Measurements from ENCODE around the gene PHLPP1.
A peak's percentile ranks its signal among the peaks of the same experiment; 100 is the strongest.

PHLPP1 gene

DNA sequence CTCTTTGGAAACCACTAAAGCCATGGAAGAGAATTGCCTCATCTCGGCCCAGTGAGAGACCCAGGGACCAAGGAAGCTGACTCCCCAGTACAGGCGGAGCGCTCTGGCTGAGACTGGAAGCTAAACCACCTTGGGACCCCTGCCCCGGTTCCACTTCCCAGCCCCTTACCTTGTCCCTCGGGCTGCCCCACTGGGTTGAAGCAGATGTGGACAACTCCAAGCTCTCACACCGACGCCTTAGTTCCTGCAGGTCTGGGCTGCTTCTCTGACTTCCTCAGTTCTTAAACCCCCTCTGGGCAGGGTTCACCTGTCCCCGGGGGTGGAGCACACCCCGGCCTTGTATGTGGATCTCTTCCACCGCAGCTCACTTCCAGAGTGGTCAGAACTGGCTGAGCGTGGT, 266.2 kb downstream of the PHLPP1 start:
- no peak for TF ChIP-seq CREB1 (IDR thresholded peaks at IDR 0.05; ENCODE audit: low read depth)
- no peak for TF ChIP-seq NFIC (IDR thresholded peaks at IDR 0.05)
- TF ChIP-seq RAD21 (IDR thresholded peaks at IDR 0.05; ENCODE audit: low read depth): no peak
- TF ChIP-seq TCF12 (IDR thresholded peaks at IDR 0.05; ENCODE audit: low read depth): no peak
- no peak for TF ChIP-seq CEBPB (IDR thresholded peaks at IDR 0.05)
- no peak for TF ChIP-seq ZBTB7A (IDR thresholded peaks at IDR 0.05; ENCODE audit: low read depth)
- no peak for TF ChIP-seq TEAD4 (IDR thresholded peaks at IDR 0.05)
- no peak for TF ChIP-seq EP300 (IDR thresholded peaks at IDR 0.05; ENCODE audit: borderline replicate concordance)
- no peak for TF ChIP-seq EGR1 (IDR thresholded peaks at IDR 0.05)
- TF ChIP-seq, protein P1, sequence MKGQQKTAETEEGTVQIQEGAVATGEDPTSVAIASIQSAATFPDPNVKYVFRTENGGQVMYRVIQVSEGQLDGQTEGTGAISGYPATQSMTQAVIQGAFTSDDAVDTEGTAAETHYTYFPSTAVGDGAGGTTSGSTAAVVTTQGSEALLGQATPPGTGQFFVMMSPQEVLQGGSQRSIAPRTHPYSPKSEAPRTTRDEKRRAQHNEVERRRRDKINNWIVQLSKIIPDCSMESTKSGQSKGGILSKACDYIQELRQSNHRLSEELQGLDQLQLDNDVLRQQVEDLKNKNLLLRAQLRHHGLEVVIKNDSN (IDR thresholded peaks at IDR 0.05): no peak
- TF ChIP-seq, protein P2, sequence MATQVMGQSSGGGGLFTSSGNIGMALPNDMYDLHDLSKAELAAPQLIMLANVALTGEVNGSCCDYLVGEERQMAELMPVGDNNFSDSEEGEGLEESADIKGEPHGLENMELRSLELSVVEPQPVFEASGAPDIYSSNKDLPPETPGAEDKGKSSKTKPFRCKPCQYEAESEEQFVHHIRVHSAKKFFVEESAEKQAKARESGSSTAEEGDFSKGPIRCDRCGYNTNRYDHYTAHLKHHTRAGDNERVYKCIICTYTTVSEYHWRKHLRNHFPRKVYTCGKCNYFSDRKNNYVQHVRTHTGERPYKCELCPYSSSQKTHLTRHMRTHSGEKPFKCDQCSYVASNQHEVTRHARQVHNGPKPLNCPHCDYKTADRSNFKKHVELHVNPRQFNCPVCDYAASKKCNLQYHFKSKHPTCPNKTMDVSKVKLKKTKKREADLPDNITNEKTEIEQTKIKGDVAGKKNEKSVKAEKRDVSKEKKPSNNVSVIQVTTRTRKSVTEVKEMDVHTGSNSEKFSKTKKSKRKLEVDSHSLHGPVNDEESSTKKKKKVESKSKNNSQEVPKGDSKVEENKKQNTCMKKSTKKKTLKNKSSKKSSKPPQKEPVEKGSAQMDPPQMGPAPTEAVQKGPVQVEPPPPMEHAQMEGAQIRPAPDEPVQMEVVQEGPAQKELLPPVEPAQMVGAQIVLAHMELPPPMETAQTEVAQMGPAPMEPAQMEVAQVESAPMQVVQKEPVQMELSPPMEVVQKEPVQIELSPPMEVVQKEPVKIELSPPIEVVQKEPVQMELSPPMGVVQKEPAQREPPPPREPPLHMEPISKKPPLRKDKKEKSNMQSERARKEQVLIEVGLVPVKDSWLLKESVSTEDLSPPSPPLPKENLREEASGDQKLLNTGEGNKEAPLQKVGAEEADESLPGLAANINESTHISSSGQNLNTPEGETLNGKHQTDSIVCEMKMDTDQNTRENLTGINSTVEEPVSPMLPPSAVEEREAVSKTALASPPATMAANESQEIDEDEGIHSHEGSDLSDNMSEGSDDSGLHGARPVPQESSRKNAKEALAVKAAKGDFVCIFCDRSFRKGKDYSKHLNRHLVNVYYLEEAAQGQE (IDR thresholded peaks at IDR 0.05; ENCODE audit: low read depth): no peak
- no peak for TF ChIP-seq FOXM1 (IDR thresholded peaks at IDR 0.05; ENCODE audit: borderline replicate concordance, low read depth)

DNA sequence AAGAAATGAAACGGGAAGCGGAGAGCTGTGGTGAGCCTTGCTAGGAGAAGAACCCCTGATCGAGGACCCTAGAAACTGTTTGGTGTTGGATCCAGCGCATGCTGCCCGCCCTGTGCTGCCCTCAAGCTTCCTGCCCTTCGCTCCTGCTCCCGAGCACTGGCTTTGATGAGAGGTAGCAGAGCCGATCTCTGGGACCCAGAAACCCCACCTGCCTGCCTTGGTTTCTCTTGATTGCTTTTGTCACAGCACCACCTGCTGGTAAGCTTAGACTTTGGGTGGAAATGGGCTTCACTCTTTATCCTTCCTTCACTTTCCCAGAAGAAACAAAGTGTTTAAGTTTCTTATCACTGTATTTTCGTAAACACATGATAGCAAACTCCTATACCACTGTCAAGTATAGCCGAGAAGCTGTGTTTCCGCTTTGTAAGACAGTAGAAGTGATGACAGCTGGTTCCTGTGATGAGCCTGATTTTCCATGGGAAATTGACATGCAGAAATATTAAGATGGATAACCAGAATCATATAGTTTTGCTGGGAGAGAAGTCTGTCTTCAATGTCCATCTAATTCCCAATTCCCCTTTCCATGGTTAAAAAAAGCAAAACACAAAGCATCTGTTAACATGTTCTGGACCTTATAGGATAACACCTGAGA, 267.4 kb downstream of the PHLPP1 start:
- TF ChIP-seq RAD21 (IDR thresholded peaks at IDR 0.05; ENCODE audit: low read depth): peak; percentile 87
- no peak for TF ChIP-seq CEBPB (IDR thresholded peaks at IDR 0.05)

DNA sequence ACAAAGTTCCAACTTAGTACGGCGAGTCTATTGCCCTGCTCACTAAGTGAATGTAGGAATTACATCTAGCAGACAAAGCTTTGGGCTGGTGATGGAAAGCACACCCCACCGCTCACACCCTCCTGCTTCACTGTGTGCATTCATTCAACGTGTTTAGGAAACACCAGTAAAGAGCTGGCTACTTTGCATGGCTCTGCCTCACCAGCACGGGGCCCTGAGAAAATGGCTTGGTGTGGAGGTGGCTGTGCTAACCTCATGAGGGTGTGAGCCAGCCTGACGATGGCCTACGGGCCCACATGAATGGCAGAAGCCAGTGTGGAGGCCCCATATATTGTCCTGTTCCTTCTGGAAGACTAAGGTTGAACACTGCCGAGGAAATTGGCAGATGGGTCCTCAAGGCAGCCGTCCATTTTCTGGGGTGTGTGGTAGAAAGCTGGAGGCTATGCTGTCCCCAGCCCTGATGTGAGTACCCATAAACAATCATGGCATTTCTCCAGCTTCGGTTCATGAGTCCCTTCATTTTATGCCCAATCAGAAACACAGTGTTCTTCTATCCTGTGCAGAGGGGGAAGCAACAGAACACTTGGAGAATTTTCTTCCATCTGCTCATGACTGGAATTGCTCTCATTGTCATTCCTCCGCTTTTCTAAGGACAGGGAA, 269.4 kb downstream of the PHLPP1 start:
- TF ChIP-seq ZBTB7A (IDR thresholded peaks at IDR 0.05; ENCODE audit: low read depth): no peak
- TF ChIP-seq EP300 (IDR thresholded peaks at IDR 0.05; ENCODE audit: borderline replicate concordance): no peak
- no peak for TF ChIP-seq TEAD4 (IDR thresholded peaks at IDR 0.05)
- TF ChIP-seq, protein P2 (IDR thresholded peaks at IDR 0.05; ENCODE audit: low read depth): no peak
- no peak for TF ChIP-seq EGR1 (IDR thresholded peaks at IDR 0.05)
- no peak for TF ChIP-seq TAF1 (IDR thresholded peaks at IDR 0.05; ENCODE audit: low read depth)
- TF ChIP-seq, protein P3, sequence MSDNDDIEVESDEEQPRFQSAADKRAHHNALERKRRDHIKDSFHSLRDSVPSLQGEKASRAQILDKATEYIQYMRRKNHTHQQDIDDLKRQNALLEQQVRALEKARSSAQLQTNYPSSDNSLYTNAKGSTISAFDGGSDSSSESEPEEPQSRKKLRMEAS (IDR thresholded peaks at IDR 0.05): no peak
- TF ChIP-seq TCF12 (IDR thresholded peaks at IDR 0.05; ENCODE audit: low read depth): no peak
- TF ChIP-seq NFIC (IDR thresholded peaks at IDR 0.05): no peak
- no peak for TF ChIP-seq CREB1 (IDR thresholded peaks at IDR 0.05; ENCODE audit: low read depth)
- no peak for TF ChIP-seq CEBPB (IDR thresholded peaks at IDR 0.05)
- no peak for TF ChIP-seq RAD21 (IDR thresholded peaks at IDR 0.05; ENCODE audit: low read depth)
- no peak for TF ChIP-seq FOXM1 (IDR thresholded peaks at IDR 0.05; ENCODE audit: borderline replicate concordance, low read depth)
- TF ChIP-seq, protein P1 (IDR thresholded peaks at IDR 0.05): no peak
- no peak for TF ChIP-seq YY1 (IDR thresholded peaks at IDR 0.05; ENCODE audit: low read depth)

DNA sequence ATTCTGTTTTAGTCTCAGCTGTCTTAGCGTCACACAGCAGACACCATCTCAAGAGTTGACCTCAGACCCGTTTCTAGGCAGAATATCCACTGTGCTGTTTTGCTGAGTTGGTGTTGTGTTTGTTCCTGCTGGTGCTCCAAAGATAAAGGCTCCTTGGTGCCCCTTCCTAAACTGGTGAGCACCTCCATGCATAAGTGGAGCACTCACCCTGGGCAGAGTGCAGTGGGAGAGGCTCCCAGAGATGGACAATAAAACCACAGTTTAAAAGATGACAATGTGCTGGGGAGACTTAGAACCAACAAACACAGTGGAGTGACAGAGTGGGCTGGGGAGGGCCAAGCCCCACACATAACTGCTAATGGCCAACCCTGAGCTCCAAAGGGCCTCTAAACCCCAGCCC, 271.1 kb downstream of the PHLPP1 start:
- TF ChIP-seq ZBTB7A (IDR thresholded peaks at IDR 0.05; ENCODE audit: low read depth): no peak
- TF ChIP-seq EGR1 (IDR thresholded peaks at IDR 0.05): no peak
- no peak for TF ChIP-seq CEBPB (IDR thresholded peaks at IDR 0.05)
- TF ChIP-seq, protein P3 (IDR thresholded peaks at IDR 0.05): no peak
- TF ChIP-seq CREB1 (IDR thresholded peaks at IDR 0.05; ENCODE audit: low read depth): no peak
- no peak for TF ChIP-seq RAD21 (IDR thresholded peaks at IDR 0.05; ENCODE audit: low read depth)
- TF ChIP-seq, protein P1 (IDR thresholded peaks at IDR 0.05): no peak
- TF ChIP-seq YY1 (IDR thresholded peaks at IDR 0.05; ENCODE audit: low read depth): no peak
- no peak for TF ChIP-seq TCF12 (IDR thresholded peaks at IDR 0.05; ENCODE audit: low read depth)
- TF ChIP-seq EP300 (IDR thresholded peaks at IDR 0.05; ENCODE audit: borderline replicate concordance): no peak
- TF ChIP-seq TAF1 (IDR thresholded peaks at IDR 0.05; ENCODE audit: low read depth): no peak
- TF ChIP-seq FOXM1 (IDR thresholded peaks at IDR 0.05; ENCODE audit: borderline replicate concordance, low read depth): no peak
- TF ChIP-seq TEAD4 (IDR thresholded peaks at IDR 0.05): no peak
- TF ChIP-seq, protein P2 (IDR thresholded peaks at IDR 0.05; ENCODE audit: low read depth): no peak
- no peak for TF ChIP-seq NFIC (IDR thresholded peaks at IDR 0.05)
